Measurements from ENCODE around the gene TAF15. TPM values are rescaled to one million over a fixed set of nuclear protein-coding genes. Genes with fewer than 3 reads are reported as not detected.

The TAF15 gene
- total RNA-seq, 1 donor = 55.0 TPM

- Histone ChIP-seq H3K36me3 (ENCODE audit: insufficient read depth, low read length) (no peaks in the 10 kb centered on the region), H3K4me1 (ENCODE audit: insufficient read depth, low read length) (peaks cover 2% of the 10 kb centered on the region), H4K20me1 (ENCODE audit: insufficient read depth, low read length) (no peaks in the 10 kb centered on the region), H3K9me3 (ENCODE audit: low read depth, low read length) (no peaks in the 10 kb centered on the region), H3K4me2 (ENCODE audit: insufficient read depth, low read length) (no peak overlapping the region), H3K27me3 (ENCODE audit: insufficient read depth, low read length) (no peaks in the 10 kb centered on the region), H3K27ac (ENCODE audit: low read depth, low read length) (no peak overlapping the region), H3K79me2 (ENCODE audit: insufficient read depth, low read length) (no peaks in the 10 kb centered on the region), H3K4me3 (ENCODE audit: insufficient read depth, low read length) (no peak overlapping the region), H2AFZ (ENCODE audit: low read length) (no peak overlapping the region)
- DNase-seq (ENCODE audit: insufficient read length, low spot score, missing footprints) = peak; percentile 27
- TF ChIP-seq CTCF (IDR thresholded peaks at IDR 0.05; ENCODE audit: extremely low read depth, low read depth, low read length) = no peak
Measured at GRCh38 chr17:35864853-35865252, 55.6 kb downstream of the TAF15 start.

DNA sequence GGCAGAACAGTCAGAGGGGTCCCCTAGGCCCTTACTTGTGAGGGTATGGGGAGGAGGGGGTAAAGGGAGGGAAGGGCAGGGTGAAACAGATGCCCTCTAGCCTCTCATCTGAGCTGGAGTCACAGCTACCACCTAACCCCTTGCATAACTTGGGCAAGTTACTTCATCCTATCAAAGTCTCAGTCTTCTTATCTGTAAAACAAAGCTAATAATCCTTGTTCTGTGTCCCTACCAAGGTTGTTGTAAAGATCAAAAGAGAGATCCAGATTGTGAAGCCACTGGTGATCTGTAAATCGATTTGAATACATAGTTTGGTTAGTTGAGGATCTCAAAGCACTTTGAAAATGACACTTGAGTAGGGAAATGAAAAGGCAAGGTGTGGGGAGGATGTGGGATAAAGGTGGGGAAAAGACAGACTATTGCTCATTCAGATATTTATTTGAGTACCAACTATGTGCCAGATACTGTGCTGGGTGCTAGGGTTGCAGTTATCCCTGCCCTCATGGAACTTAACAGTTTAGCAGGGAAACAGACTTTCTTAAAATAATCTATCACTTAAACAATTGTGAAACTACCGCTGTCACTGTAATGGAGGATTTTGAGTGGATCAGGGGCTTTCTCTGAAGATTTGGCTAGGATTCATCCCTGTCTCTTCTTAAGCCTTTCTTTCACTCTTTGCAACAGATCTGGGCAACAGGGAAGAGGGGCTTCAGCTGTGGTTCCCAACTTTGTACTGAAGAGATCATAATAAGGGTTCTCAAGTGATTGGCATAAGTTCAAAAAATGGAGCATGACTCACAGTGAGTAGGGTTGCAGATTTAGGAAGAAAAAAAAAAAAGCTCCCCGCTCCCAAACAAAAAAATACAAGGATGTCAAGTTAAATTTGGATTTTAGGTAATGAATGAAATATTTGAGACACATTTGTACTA lies 56.4 kb downstream of the TAF15 start:
- peak; percentile 38 for DNase-seq (ENCODE audit: insufficient read length, low spot score, missing footprints)
- Histone ChIP-seq H2AFZ (ENCODE audit: low read length) (no peak overlapping the region), H3K9me3 (ENCODE audit: low read depth, low read length) (no peaks in the 10 kb centered on the region), H3K27me3 (ENCODE audit: insufficient read depth, low read length) (no peaks in the 10 kb centered on the region), H3K79me2 (ENCODE audit: insufficient read depth, low read length) (no peaks in the 10 kb centered on the region), H3K4me1 (ENCODE audit: insufficient read depth, low read length) (peaks cover 2% of the 10 kb centered on the region), H3K27ac (ENCODE audit: low read depth, low read length) (no peak overlapping the region), H3K4me3 (ENCODE audit: insufficient read depth, low read length) (no peak overlapping the region), H3K4me2 (ENCODE audit: insufficient read depth, low read length) (no peak overlapping the region), H3K36me3 (ENCODE audit: insufficient read depth, low read length) (no peaks in the 10 kb centered on the region), H4K20me1 (ENCODE audit: insufficient read depth, low read length) (no peaks in the 10 kb centered on the region)
- no peak for TF ChIP-seq CTCF (IDR thresholded peaks at IDR 0.05; ENCODE audit: extremely low read depth, low read depth, low read length)

- Histone ChIP-seq H3K27ac (ENCODE audit: low read depth, low read length) (no peak overlapping the region), H3K4me2 (ENCODE audit: insufficient read depth, low read length) (no peak overlapping the region), H3K4me1 (ENCODE audit: insufficient read depth, low read length) (peaks cover 2% of the 10 kb centered on the region), H3K9me3 (ENCODE audit: low read depth, low read length) (no peaks in the 10 kb centered on the region), H3K27me3 (ENCODE audit: insufficient read depth, low read length) (no peaks in the 10 kb centered on the region), H4K20me1 (ENCODE audit: insufficient read depth, low read length) (no peaks in the 10 kb centered on the region), H2AFZ (ENCODE audit: low read length) (no peak overlapping the region), H3K4me3 (ENCODE audit: insufficient read depth, low read length) (no peak overlapping the region), H3K79me2 (ENCODE audit: insufficient read depth, low read length) (no peaks in the 10 kb centered on the region), H3K36me3 (ENCODE audit: insufficient read depth, low read length) (no peaks in the 10 kb centered on the region)
- DNase-seq (ENCODE audit: insufficient read length, low spot score, missing footprints) = no peak
- TF ChIP-seq CTCF (IDR thresholded peaks at IDR 0.05; ENCODE audit: extremely low read depth, low read depth, low read length) = no peak
Measured at GRCh38 chr17:35866341-35866950, 57.2 kb downstream of the TAF15 start.

DNA sequence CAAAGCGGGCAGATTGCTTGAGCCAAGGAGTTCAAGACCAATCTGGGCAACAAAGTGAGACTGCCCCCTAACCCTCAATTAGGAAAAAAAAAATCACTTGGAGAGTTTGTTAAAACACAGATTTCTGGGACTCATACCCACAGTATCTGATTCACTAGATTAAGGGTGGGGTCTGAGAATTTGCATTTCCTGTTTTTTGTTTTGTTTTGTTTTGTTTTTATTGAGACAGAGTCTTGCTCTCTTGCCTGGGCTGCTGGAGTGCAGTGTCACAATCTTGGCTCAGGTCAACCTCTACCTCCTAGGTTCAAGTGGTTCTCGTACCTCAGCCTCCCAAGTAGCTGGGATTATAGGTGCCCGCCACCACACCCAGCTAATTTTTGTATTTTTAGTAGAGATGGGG lies 58.3 kb downstream of the TAF15 start:
- no peaks in the 10 kb centered on the region for H3K79me2 ChIP-seq (ENCODE audit: insufficient read depth, low read length)
- no peaks in the 10 kb centered on the region for H4K20me1 ChIP-seq (ENCODE audit: insufficient read depth, low read length)
- H3K27me3 ChIP-seq (ENCODE audit: insufficient read depth, low read length) = no peaks in the 10 kb centered on the region
- H3K4me3 ChIP-seq (ENCODE audit: insufficient read depth, low read length) = no peak overlapping the region
- H3K27ac ChIP-seq (ENCODE audit: low read depth, low read length) = no peak overlapping the region
- H3K9me3 ChIP-seq (ENCODE audit: low read depth, low read length) = no peaks in the 10 kb centered on the region
- peaks cover 2% of the 10 kb centered on the region for H3K4me1 ChIP-seq (ENCODE audit: insufficient read depth, low read length)
- no peaks in the 10 kb centered on the region for H3K36me3 ChIP-seq (ENCODE audit: insufficient read depth, low read length)
- TF ChIP-seq CTCF (IDR thresholded peaks at IDR 0.05; ENCODE audit: extremely low read depth, low read depth, low read length) = no peak
- H2AFZ ChIP-seq (ENCODE audit: low read length) = no peak overlapping the region
- no peak for DNase-seq (ENCODE audit: insufficient read length, low spot score, missing footprints)
- no peak overlapping the region for H3K4me2 ChIP-seq (ENCODE audit: insufficient read depth, low read length)

Data from osteoblast (primary cell).